Esophagus squamous epithelium (tissue), 4 donors: ENCODE data around the gene STUB1.

Experiments used
- POLR2A ChIP-seq, 4 donors: fragments of 450-650 bp; IDR thresholded peaks; one replicate each; pipeline ENCODE4 v1.6.1; 2017; ENCODE audit warnings: antibody characterized with exemption in 4 of 4, mild to moderate bottlenecking in 4 of 4, moderate library complexity in 3 of 4
- TF ChIP-seq, protein P1 (sequence below), 6 experiments: fragments of 450-650 bp in 4 of 6; fragments of 200-600 bp in 2 of 6; sonication (generic) in 2 of 6; IDR thresholded peaks; one replicate each; pipeline ENCODE4 v1.5.1; 2016 to 2019; ENCODE audit warnings: antibody characterized with exemption in 6 of 6, mild to moderate bottlenecking in 4 of 6, moderate library complexity in 4 of 6

GRCh38 chr16:660459-661183 is 19.6 kb upstream of the STUB1 start:
- peak in 1 of 4 donors; percentile 20 for TF ChIP-seq POLR2A (IDR thresholded peaks at IDR 0.05)
- TF ChIP-seq, protein P1, sequence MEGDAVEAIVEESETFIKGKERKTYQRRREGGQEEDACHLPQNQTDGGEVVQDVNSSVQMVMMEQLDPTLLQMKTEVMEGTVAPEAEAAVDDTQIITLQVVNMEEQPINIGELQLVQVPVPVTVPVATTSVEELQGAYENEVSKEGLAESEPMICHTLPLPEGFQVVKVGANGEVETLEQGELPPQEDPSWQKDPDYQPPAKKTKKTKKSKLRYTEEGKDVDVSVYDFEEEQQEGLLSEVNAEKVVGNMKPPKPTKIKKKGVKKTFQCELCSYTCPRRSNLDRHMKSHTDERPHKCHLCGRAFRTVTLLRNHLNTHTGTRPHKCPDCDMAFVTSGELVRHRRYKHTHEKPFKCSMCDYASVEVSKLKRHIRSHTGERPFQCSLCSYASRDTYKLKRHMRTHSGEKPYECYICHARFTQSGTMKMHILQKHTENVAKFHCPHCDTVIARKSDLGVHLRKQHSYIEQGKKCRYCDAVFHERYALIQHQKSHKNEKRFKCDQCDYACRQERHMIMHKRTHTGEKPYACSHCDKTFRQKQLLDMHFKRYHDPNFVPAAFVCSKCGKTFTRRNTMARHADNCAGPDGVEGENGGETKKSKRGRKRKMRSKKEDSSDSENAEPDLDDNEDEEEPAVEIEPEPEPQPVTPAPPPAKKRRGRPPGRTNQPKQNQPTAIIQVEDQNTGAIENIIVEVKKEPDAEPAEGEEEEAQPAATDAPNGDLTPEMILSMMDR (IDR thresholded peaks at IDR 0.05) = peak in 5 of 6 experiments; percentile 37 to 64 (median 54)
